ENCODE data around the gene TENM4.
"Not testable (repeated sequence)": the region's sequence is repeated elsewhere in the genome, so short reads cannot be mapped to it uniquely, and the experiment has no call there.

The TENM4 gene

DNA sequence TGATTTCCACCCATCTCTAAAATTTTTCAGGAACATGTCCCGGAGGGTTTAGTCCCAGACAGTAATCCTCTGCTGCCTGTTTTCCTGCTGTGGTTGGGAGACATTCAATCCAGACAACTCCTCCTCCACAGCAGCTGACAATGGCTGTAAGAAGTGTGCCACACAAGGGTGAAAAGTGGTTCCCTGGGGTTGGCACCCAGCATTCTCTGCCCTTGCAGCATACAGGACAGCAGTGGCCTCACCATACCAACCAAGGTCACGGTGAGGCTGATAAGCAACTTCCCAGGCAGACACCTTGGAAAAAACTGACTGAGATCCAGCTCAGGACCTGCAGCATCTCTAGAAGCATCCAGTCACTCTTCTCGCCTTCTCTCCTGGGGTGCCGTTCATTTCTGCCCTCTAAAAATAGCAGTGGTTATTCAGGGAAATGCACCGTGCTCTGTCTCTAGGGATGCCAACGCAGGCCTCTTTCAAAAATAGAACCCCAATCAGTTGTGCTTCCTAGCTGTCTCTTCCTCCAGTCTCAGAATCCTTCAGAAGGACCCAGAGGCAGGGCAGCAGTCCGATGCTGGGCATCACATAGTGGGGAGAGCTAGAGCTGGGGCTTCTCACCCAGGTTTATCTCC, 241.0 kb downstream of the TENM4 start:
- DNase-seq = no peak

DNA sequence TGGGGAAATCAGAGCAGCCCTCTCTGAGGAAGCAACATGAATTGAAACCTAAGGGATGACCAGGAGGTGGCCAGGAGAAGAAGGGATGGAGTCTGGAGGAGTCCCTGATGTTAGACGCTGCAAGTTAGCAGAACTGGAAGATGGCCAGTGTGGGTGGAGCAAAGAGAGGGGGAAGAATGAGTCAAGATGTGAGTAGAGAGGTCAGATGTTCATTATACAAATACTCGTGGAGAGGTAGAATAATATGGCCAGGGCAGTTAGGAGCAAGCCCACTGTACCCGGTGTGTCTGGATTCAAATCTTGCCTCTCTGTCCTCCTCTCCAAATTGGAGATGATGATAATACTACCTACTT, 242.0 kb downstream of the TENM4 start:
- DNase-seq = no peak

DNA sequence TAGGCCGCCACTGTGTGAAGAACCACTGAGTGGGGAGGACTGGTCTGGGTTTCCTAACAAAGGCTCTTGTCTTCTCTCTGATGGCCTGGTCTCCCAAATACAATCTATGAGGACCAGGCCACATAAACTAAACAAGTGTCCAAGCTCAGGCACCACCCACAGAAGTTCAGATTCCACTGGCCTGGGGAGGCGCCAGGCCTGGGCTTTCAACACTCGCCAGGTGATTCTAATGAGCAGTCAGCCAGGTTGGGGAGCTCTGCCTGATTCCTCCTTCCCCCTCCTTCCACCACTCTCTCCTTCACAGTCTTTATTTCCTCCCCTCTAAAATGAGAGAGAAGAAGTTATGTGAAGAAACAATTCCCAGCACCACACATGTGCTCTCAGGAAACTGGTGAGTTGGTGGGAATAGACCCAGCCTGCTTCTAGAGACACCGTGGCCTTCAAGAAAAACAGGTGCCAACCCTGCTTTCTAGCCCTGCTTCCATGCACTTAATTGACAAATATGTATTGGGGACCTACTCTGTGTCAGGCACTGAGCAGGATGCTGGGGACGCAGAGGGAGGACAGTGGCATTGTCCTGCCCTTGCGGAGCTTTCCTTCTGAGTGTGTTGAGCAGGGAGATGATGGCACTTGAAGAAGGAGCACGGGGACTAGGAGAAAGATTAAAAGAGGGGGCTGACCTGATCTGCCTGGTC, 242.5 kb downstream of the TENM4 start:
- DNase-seq = no peak

DNA sequence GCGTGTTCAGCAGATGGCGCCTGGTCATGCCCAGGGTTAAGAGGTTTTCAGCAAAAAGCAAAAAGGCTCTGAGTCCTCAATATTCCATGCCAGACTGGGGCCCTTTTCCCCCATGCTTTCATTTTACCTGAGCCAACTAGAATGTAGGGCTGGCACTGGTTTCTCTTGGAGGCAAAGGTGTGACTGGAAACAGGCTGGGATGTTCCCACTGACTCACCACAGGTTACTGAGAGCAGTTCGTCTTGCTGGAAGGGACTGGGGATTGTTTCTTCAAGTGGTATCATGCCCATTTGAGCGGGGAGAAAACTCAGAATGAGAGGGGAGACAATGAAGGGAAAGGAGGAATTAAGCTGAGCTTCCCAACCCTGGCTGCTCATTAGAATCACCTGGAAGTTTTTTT, 243.9 kb downstream of the TENM4 start:
- no peak for DNase-seq

DNA sequence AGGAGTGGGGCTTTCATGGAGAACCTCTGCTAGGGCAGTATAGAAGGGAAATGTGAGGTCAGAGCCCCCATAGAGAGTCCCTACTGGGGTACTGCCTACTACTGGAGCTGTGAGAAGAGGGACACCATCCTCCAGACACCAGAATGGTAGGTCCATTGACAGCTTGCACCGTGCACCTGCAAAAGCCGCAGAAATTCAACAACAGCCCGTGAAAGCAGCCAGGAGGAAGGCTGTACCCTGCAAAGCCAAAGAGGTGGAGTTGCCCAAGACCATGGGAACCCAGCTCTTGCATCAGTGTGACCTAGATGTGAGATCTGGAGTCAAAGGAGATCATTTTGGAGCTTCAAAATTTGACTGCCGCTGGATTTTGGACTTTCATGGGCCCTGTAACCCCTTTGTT, 245.6 kb downstream of the TENM4 start:
- no peak for DNase-seq

DNA sequence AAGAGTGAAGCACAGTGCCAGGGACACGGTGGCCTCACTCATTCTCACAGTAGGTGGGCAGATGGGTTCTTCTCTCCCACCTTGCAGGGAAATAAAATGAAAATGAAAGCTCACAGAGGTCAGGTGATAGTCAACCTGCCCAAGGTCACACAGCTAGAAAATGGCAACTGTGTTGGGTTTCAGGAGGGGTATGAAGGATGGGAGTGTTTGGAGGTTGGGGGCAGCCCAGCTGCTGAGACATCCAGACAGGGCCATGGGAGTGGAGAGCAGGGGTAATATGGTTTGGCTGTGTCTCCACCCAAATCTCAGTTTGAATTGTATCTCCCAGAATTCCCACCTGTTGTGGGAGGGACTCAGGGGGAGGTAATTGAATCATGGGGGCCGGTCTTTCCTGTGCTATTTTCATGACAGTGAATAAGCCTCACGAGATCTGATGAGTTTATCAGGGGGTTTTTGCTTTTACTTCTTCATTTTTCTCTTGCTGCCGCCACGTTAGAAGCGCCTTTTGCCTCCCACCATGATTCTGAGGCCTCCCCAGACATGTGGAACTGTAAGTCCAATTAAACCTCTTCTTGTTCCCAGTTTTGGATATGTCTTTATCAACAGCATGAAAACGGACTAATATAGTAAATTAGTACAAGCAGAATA, 247.0 kb downstream of the TENM4 start:
- no peak for DNase-seq

DNA sequence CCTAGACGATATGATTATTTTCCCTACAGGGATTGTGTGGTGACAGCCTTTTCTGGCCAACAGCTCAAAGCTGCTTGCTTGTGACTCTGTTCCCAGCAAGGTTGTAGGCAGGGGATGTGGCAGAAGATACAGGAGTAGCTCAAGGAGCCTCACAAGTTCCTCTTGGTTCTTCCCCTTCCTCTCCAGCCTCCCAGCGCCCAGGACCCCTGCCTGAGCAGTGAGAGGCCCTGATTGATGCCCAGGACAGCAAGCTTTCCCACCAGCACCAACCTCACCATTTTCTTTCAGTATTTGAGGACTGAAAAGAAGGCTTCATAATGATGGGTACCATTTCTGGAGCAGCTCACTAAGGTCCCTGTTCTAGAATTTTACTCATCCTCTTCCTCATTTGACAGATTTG, 248.0 kb downstream of the TENM4 start:
- no peak for DNase-seq

DNA sequence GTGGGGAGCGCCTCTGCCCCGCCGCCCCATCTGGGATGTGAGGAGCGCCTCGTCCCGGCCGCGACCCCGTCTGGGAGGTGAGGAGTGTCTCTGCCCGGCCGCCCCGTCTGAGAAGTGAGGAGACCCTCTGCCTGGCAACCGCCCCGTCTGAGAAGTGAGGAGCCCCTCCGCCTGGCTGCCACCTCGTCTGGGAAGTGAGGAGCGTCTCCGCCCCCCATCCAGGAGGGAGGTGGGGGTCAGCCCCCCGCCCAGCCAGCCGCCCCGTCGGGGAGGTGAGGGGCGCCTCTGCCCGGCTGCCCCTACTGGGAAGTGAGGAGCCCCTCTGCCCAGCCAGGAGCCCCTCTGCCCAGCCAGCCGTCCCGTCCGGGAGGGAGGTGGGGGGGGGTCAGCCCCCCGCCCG, 249.1 kb downstream of the TENM4 start:
- DNase-seq = not testable (repeated sequence)

DNA sequence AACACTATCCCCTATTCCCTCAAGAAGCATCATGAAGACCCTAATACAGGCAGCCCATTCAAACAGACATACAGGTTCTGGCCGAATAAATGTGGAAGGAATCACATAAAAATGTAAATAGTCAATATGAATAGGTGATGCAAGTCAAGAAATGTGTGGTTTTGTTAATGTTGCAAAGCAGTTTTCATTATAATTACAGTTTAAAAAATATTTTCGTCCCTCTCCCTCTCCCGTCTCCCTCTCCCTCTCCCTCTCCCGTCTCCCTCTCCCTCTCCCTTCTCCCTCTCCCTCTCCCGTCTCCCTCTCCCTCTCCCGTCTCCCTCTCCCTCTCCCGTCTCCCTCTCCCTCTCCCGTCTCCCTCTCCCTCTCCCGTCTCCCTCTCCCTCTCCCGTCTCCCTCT, 250.3 kb downstream of the TENM4 start:
- DNase-seq = not testable (repeated sequence)

DNA sequence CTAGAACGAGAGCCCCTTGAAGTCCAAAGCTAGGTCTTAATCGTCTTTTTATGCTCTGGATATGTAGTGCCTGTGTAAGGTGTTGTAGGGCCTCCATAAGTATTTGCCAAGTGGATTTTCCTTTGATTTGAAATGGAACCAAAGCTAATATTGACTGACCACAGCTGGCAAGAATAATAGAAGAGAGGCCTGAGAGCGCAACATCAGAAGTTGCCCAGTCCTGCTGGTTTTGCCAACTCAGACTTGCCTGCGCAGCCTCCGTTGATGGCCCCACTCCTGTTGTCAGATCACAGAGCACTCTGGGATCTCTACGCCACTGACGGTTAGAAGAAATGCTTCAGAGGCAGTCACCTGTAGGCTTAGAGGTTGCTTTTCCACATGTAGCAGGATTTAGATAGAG, 251.2 kb downstream of the TENM4 start:
- no peak for DNase-seq

DNA sequence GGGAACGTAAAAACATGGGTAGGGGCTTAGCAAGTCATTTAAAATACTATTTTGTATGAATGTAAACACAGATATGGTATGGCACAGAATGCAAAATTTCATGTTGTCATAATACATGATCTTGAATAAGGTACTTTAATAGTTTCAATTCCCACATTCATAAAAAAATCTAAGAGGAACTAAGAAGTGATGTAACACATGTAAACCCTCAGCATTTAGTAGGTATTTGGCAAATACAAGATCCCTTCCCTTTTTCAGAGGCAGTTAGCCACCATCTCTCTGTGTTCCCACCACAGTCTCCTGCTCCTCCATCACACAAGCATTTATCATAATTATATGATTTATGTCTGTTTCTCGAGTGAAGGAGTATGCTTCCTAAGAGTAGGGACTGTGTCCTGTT, 251.8 kb downstream of the TENM4 start:
- DNase-seq = no peak

DNA sequence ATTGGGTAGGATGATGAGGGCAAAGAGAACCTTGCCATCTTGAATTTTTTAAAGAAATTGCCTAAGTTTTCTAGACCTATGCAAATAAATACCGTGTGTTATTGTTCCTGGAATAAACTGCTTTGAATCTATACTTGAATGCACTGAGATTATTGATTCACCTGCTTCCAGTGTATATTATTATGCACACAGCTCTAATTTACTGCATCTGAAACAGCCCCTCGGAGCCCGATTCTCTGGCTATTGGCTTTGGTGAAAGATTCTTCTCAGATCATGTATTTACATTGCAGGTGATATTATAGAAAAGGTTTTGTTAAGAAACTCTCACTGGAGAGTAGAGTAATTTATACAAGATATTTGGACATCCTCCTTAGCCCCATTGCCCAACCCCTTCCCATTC, 254.2 kb downstream of the TENM4 start:
- DNase-seq = no peak

DNA sequence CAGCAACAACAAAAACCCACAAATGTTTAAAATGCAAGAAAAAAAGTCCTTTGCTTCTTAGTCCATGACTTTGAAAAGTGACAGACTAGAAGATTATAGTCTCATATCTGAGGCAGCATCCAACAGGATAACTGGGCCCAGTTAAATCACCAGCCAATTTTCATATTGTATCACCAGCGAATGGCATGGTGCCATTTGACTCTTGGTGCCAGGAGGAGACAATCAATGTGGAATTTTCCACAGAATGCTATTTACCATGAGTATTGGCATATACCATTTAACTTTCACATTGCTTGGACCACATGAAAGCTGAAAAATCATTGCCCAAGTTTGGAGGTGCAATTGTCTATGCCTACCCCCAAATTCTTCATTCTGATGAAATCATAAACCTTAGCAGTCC, 255.5 kb downstream of the TENM4 start:
- no peak for DNase-seq

DNA sequence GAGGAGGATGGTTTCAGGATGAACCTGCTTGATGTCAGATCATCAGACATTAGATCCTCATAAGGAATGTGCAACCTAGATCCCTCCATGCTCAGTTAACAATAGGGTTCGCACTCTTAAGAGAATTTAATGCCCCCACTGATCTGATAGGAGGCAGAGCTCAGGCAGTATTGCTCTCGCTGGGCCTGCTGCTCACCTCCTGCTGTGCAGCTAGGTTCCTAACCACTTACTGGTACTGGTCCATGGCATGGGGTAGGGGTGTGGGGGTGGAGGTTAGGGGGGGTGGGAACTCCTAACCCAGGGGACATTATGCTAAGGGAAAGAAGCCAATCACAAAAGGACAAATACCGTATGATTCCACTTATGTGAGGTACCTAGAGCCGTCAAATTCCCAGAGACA, 256.5 kb downstream of the TENM4 start:
- no peak for DNase-seq

DNA sequence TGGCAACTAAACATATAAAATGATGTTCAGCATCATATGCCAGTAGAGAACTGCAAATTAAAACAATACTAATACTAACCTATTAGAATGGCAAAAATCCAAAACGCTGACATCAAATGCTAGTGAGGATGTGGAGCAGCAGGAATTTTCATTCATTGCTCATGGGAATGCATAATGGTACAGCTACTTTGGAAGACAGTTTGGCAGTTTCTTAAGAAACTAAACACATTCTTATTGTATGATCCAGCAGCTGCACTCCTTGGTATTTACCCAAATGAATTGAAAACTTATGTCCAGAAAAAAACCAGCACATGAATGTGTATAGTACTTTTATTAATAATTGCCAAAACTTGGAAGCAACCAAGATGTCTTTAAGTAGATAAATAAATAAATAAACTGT, 258.0 kb downstream of the TENM4 start:
- DNase-seq = no peak

DNA sequence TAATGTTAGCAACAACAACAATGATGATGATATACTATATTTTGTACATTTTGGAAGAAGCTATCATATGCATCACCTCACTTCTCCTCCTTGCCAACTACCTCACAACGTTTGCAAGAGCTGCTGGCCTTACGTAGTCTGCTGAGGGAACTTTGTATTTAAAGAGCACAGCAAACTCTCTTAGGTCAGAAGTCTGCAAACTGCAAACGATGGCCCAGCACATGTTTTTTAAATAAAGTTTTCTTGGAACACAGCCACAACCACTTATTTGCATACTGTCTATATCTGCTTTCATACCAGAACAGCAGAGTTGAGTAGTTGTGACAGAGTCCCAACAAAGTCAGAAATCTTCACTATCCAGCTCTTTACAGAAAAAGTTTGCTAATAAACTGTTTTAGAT, 261.7 kb downstream of the TENM4 start:
- DNase-seq = no peak

DNA sequence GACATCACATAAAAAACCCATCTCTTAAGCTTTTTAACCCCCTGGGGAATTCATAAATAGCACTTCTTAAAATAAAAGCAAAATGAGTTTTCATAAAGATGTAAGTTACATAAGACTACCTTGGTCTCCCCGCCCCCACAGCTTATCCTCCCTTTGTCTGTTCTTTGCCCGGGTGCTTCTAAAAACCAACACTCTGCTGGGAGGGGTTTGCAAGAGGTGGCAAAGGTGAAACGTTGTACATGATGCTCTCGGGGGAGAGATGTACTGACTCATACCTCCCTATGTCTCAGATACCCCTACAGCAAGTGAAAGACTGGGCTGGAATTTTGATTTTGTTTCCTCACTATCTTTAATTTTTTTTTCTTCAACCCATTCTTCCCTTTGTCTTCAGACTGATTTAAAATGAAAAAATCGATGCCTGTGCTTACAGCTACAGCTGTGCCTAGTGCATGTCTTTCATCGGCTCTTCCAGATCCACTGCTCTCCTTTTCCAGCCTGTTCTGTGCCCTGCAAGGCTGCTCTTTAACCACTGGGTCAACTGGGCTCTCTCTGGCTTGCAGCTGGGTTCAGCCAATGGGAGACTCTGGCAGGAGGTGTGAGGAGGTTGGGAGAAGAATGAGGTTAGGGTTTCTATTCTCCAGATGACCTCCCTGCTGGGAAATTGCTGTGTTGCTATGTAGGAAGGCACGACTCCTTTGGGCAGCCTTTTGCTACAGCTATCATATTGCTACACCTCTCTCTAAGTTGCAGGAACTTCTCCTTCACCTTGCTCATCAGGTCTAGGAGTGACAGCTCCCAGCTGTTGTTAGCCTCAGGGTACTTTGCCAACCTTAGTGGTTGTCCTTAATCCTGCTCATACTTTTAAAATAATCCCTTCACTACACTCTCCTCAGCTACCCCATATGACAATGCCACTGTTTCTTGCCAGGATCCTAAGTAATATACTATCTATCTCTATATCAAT, 266.5 kb downstream of the TENM4 start:
- no peak for DNase-seq

DNA sequence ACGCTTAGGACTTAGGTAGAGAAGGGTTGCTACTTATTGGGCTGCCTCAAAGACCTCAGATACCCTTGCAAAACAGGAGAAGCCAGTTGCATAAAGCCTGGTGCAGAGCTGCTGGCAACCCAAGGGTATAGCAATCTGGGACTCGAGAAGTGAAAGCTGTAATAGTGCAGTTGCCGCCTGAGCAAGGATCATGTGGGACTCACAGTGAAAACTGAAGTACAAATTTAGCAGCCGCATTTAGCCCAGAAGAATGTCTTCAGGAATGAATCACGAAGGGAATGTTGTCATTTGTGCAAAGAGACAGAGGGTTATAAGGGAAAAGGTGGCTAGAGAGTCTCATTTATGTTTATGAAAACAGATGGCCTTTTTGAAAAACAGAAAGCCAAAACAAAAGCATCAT, 267.2 kb downstream of the TENM4 start:
- no peak for DNase-seq

DNA sequence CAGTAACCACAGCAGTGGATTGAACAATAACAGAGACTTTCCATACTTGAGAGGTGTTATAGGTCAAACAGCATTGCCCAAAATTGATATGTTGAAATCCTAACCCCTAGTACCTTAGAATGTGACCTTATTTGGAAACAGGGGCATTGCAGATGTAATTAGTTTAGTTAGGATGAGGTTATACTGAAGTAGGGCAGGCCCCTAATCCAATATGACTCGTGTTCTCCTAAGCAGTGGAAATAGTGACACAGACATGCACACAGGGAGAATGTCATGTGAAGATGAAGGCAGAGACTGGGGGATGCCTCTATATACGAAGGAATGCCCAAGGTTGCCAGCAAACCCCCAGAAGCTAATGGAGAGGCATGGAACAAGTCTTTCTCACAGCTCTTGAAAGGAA, 270.5 kb downstream of the TENM4 start:
- DNase-seq = no peak

DNA sequence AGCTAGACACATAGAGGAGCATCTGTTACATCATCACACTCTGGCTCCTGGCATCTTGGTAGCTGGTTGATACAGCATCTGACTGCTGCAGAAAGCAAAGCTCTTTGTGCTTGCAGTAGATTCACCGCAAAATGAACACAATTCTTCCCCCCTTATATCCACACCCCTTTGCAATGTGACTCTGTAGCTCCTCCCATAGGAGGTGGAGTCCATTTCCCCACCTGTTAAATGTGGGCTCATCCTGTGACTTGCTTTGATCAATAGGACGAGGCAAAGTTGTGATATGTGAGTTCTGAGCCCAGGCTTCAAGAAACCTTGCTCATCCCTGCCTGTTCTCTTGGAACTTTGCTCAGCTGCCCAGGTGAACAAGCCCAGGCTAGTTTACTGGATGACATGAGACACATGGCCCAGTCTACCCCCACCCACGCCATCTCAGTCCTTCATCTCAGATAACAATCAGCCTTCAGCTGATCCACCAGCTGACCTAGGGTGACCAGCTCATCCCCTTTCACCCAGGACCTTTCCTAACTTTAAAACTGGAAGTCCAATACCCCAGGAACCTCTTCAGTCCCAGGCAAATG, 272.2 kb downstream of the TENM4 start:
- no peak for DNase-seq

DNA sequence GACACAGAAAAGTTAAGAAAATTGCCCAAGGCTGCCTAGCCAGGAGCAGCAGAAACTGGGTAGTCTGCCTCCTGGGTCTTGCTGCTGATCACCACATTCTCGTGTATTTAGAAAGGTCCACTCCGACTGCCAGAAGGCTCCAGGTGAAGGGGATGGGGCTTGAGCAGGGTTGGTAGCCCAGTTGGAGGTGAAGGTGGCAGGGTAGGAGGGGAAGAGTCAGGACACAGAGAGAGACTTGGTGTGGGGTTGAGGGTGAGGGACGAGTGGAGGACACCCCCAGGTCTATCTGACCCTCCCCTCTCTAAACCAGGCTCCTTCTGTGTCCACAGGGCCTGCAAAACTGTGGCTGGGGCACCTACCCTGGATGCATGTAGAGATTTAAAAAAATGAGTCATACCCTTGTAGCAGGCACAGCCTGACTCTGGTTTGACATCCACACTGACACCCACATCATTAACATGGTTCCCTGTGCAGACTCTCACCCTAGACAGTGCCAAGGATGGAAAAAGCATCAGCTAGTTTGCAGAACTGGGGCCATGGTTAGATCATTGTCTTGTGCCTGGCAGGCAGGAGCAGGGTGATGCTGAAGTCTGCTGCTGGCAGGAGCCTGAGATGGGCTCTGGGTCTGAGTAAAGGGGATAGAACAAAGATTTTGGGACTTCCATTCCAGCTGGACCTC, 273.2 kb downstream of the TENM4 start:
- no peak for DNase-seq

DNA sequence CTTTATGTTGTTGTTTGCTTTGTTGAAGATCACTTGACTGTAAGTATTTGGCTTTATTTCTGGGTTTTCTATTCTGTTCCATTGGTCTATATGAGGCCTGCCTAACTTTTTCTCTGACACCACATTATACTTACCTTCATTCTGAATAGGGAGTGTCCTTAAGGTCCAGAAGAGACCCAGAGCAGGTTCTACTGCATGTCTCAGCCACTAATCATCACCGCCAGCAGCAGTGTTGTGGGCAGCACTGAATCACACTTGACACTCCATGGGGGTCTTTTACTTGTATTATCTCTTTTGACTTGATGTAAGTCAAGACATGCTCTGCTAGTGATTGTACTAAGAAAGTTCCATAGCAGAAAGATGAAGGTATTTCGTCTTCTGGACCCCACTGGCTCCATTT, 274.9 kb downstream of the TENM4 start:
- DNase-seq = no peak

All from NCI-H524 treated with DMSO at 0.1 percent for 48 hours (cell line).